Breast epithelium (tissue), 4 donors: Measurements from ENCODE around the gene NRIP1. TPM values are rescaled to one million over a fixed set of nuclear protein-coding genes. Genes with fewer than 3 reads are reported as not detected.

Experiments
- DNase-seq, 2 donors: peaks; one replicate each; pipeline ENCODE4 v3.0.0-alpha.2; 2019; ENCODE audit warnings: low spot score in 2 of 2
- H3K27ac ChIP-seq, 2 donors: fragments of 200-600 bp; sonication (generic) in 1 of 2; one replicate each; pipeline ENCODE4 v1.5.1; 2016 to 2019; ENCODE audit warnings: mild to moderate bottlenecking in 1 of 2
- H3K27me3 ChIP-seq, 2 donors: fragments of 200-600 bp; sonication (generic) in 1 of 2; one replicate each; pipeline versions ENCODE4 v1.5.1 to v1.6.0; 2017 to 2019; ENCODE audit warnings: control low read depth in 1 of 2, mild to moderate bottlenecking in 1 of 2
- H3K36me3 ChIP-seq: fragments of 200-600 bp; one replicate; pipeline ENCODE4 v1.5.1; 2019
- H3K4me1 ChIP-seq, 2 donors: fragments of 200-600 bp; sonication (generic); one replicate each; pipeline ENCODE4 v1.5.1; 2016 to 2019; ENCODE audit warnings: control low read depth in 1 of 2
- H3K4me3 ChIP-seq, 3 donors: fragments of 200-600 bp; sonication (generic); 1 replicate in 2 of 3; 2 replicates in 1 of 3; pipeline ENCODE4 v1.5.1; 2016 to 2019; ENCODE audit warnings: mild to moderate bottlenecking in 3 of 3, moderate library complexity in 2 of 3
- H3K9me3 ChIP-seq, 2 donors: fragments of 200-600 bp; sonication (generic) in 1 of 2; one replicate each; pipeline ENCODE4 v1.5.1; 2016 to 2019; ENCODE audit warnings: control low read depth in 1 of 2
- POLR2A ChIP-seq: fragments of 450-650 bp; IDR thresholded peaks from one replicate; pipeline ENCODE4 v1.6.1; 2016; ENCODE audit warnings: antibody characterized with exemption, mild to moderate bottlenecking, moderate library complexity
- POLR2AphosphoS5 ChIP-seq, 3 donors: sonication (generic); formaldehyde crosslinking; IDR thresholded peaks; one replicate each; pipeline ENCODE4 v1.6.1; 2017; ENCODE audit warnings: antibody characterized with exemption in 3 of 3
- intact Hi-C: fragments of 100-400 bp; cut with DNase I; formaldehyde crosslinking; loops from one replicate; pipeline ENCODE4 v1.15.1; 2023; ENCODE audit warnings: low total_unique reads
- total RNA-seq, 3 donors: library from RNA; depleted of rRNA; stranded (reverse); fragments of >200 nt; gene quantifications; one replicate each; pipeline ENCODE4 v1.1.0, GENCODE V29; 2016
- TF ChIP-seq, protein P1 (sequence below), 3 donors: fragments of 450-650 bp; IDR thresholded peaks; one replicate each; pipeline ENCODE4 v1.5.1; 2016 to 2017; ENCODE audit warnings: antibody characterized with exemption in 3 of 3, mild to moderate bottlenecking in 3 of 3, moderate library complexity in 3 of 3

Gene NRIP1
- total RNA-seq, 3 donors from 2014 or later: 82.0 to 121 (median 105) TPM

DNA sequence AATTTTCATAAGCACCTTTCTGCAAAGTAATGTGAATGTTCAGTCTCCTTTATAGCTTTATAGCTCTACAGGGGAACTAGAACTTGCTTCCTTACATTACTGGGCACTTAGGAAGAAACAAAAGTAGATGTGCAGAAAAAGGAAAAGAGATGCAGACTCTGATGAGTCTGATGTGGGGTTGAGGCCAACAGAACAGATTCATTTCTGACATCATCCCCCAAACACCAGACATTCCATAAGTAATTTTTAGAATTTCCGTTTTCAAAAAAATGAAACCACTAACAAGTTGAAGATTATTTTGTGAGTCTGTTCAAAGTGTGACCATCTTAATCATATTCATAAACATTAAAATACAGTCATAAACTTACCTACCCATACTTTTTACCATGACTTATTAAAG lies 96.0 kb downstream of the NRIP1 start:
- Histone ChIP-seq H3K27me3 (no peaks in the 10 kb centered on the region), H3K27ac (no peak overlapping the region), H3K4me1 (no peaks in the 10 kb centered on the region), H3K4me3 (no peak overlapping the region), H3K9me3 (no peaks in the 10 kb centered on the region), H3K36me3 (no peaks in the 10 kb centered on the region)
- TF ChIP-seq POLR2A (no peak), POLR2AphosphoS5 (IDR thresholded peaks at IDR 0.05) (no peak)
- TF ChIP-seq, protein P1, sequence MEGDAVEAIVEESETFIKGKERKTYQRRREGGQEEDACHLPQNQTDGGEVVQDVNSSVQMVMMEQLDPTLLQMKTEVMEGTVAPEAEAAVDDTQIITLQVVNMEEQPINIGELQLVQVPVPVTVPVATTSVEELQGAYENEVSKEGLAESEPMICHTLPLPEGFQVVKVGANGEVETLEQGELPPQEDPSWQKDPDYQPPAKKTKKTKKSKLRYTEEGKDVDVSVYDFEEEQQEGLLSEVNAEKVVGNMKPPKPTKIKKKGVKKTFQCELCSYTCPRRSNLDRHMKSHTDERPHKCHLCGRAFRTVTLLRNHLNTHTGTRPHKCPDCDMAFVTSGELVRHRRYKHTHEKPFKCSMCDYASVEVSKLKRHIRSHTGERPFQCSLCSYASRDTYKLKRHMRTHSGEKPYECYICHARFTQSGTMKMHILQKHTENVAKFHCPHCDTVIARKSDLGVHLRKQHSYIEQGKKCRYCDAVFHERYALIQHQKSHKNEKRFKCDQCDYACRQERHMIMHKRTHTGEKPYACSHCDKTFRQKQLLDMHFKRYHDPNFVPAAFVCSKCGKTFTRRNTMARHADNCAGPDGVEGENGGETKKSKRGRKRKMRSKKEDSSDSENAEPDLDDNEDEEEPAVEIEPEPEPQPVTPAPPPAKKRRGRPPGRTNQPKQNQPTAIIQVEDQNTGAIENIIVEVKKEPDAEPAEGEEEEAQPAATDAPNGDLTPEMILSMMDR (IDR thresholded peaks at IDR 0.05): no peak
- no peak for DNase-seq
- intact Hi-C loops: no loop called here

GRCh38 chr21:14968029-14968428 lies 96.8 kb downstream of the NRIP1 start:
- Histone ChIP-seq H3K27ac (no peak overlapping the region), H3K9me3 (no peaks in the 10 kb centered on the region), H3K4me3 (no peak overlapping the region), H3K4me1 (no peaks in the 10 kb centered on the region), H3K36me3 (no peaks in the 10 kb centered on the region), H3K27me3 (no peaks in the 10 kb centered on the region)
- no peak for DNase-seq
- TF ChIP-seq POLR2AphosphoS5 (IDR thresholded peaks at IDR 0.05) (no peak), POLR2A (no peak)
- TF ChIP-seq, protein P1 (IDR thresholded peaks at IDR 0.05): no peak
- intact Hi-C loops: no loop called here

DNA sequence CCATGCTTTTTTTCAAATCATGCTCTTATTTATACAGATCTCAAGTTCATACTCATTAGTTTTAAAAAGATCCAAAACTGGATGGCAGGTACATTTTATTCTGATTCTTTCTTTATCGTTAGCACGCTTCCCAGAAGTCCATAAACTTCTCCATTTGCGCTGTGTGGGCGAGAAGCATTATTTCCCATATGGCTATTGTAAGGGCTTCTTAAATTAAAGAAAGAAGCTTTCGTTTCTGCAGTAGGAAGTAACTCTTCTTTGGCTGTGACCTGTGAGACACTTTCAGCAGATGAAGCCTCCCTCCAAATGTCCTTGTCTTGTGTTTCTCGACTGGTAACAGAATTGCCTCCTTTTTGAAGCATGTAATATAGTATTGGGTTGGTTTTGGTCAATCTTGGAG lies 100.2 kb downstream of the NRIP1 start:
- H3K27ac ChIP-seq: no peak overlapping the region
- TF ChIP-seq POLR2A: no peak
- TF ChIP-seq POLR2AphosphoS5 (IDR thresholded peaks at IDR 0.05): no peak
- TF ChIP-seq, protein P1 (IDR thresholded peaks at IDR 0.05): no peak
- DNase-seq: no peak
- no peak overlapping the region for H3K4me3 ChIP-seq
- no peaks in the 10 kb centered on the region for H3K36me3 ChIP-seq
- H3K9me3 ChIP-seq: no peaks in the 10 kb centered on the region
- intact Hi-C loops: no loop called here
- H3K27me3 ChIP-seq: no peaks in the 10 kb centered on the region
- H3K4me1 ChIP-seq: no peaks in the 10 kb centered on the region

DNA sequence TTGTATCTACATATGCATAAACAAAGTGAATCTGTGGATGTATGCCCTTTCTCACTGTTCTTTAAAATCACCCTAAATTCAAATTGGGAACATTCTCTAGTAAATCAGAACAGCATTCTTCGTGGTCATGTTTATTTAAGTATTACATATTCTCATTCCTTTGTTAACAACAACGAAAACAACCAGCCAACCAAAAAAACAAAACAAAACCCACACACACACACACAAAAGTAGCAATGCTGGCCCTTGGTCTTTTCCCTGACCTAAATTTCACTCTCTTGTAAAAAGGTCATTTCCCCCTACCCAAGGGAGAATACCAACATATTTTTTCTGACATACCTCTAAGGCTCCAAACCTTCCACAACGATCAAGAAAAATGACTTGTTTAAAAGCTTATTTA lies 102.6 kb downstream of the NRIP1 start:
- no peak for TF ChIP-seq POLR2AphosphoS5 (IDR thresholded peaks at IDR 0.05)
- TF ChIP-seq POLR2A: no peak
- TF ChIP-seq, protein P1 (IDR thresholded peaks at IDR 0.05): no peak
- no peak overlapping the region for H3K4me3 ChIP-seq
- no peaks in the 10 kb centered on the region for H3K36me3 ChIP-seq
- no peak for DNase-seq
- H3K9me3 ChIP-seq: no peaks in the 10 kb centered on the region
- intact Hi-C loops: no loop called here
- no peaks in the 10 kb centered on the region for H3K4me1 ChIP-seq
- no peaks in the 10 kb centered on the region for H3K27me3 ChIP-seq
- H3K27ac ChIP-seq: no peak overlapping the region

- no peak overlapping the region for H3K27ac ChIP-seq
- intact Hi-C loops: no loop called here
- DNase-seq: no peak
- no peaks in the 10 kb centered on the region for H3K4me1 ChIP-seq
- H3K27me3 ChIP-seq: no peaks in the 10 kb centered on the region
- H3K36me3 ChIP-seq: no peaks in the 10 kb centered on the region
- no peak overlapping the region for H3K4me3 ChIP-seq
- H3K9me3 ChIP-seq: no peaks in the 10 kb centered on the region
- TF ChIP-seq, protein P1 (IDR thresholded peaks at IDR 0.05): no peak
- no peak for TF ChIP-seq POLR2A
- TF ChIP-seq POLR2AphosphoS5 (IDR thresholded peaks at IDR 0.05): no peak
Observed at GRCh38 chr21:14961502-14961901, 103.3 kb downstream of the NRIP1 start.
